ENCODE measurements around the gene ADAM11. TPM values are rescaled to one million over a fixed set of nuclear protein-coding genes. Genes with fewer than 3 reads are reported as not detected.

Gene ADAM11
- total and polyA plus RNA-seq, 2 of the 13 experiments (the other 11 are each of a cell fraction or from before 2014, with no cell fraction given) = 0.38 to 0.91 TPM

- TF ChIP-seq PAX8 (CRISPR knock-in tag; IDR thresholded peaks at IDR 0.05; ENCODE audit: borderline replicate concordance) = no peak
- no peak for TF ChIP-seq TOE1 (CRISPR knock-in tag; IDR thresholded peaks at IDR 0.05)
- TF ChIP-seq, protein P1, sequence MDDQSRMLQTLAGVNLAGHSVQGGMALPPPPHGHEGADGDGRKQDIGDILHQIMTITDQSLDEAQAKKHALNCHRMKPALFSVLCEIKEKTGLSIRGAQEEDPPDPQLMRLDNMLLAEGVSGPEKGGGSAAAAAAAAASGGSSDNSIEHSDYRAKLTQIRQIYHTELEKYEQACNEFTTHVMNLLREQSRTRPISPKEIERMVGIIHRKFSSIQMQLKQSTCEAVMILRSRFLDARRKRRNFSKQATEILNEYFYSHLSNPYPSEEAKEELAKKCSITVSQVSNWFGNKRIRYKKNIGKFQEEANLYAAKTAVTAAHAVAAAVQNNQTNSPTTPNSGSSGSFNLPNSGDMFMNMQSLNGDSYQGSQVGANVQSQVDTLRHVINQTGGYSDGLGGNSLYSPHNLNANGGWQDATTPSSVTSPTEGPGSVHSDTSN (CRISPR knock-in tag; IDR thresholded peaks at IDR 0.05; ENCODE audit: borderline replicate concordance) = no peak
- TF ChIP-seq ZNF703 (CRISPR knock-in tag; IDR thresholded peaks at IDR 0.05; ENCODE audit: borderline replicate concordance) = no peak
- no peak for TF ChIP-seq HIC2 (CRISPR knock-in tag; IDR thresholded peaks at IDR 0.05; ENCODE audit: low read depth)
- TF ChIP-seq LCORL (IDR thresholded peaks at IDR 0.05) = no peak
- no peak for TF ChIP-seq LCORL (CRISPR knock-in tag; IDR thresholded peaks at IDR 0.05)
- 0 out of 2 replicates have a peak, but pooled peaks have one; percentile 31 for TF ChIP-seq PITX1 (CRISPR knock-in tag; IDR thresholded peaks at IDR 0.05)
- TF ChIP-seq, protein P2, sequence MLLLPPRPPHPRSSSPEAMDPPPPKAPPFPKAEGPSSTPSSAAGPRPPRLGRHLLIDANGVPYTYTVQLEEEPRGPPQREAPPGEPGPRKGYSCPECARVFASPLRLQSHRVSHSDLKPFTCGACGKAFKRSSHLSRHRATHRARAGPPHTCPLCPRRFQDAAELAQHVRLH (CRISPR knock-in tag; IDR thresholded peaks at IDR 0.05; ENCODE audit: borderline replicate concordance, low read depth) = peak; percentile 48; the same call in 1 of the 2 replicates
- TF ChIP-seq, protein P3, sequence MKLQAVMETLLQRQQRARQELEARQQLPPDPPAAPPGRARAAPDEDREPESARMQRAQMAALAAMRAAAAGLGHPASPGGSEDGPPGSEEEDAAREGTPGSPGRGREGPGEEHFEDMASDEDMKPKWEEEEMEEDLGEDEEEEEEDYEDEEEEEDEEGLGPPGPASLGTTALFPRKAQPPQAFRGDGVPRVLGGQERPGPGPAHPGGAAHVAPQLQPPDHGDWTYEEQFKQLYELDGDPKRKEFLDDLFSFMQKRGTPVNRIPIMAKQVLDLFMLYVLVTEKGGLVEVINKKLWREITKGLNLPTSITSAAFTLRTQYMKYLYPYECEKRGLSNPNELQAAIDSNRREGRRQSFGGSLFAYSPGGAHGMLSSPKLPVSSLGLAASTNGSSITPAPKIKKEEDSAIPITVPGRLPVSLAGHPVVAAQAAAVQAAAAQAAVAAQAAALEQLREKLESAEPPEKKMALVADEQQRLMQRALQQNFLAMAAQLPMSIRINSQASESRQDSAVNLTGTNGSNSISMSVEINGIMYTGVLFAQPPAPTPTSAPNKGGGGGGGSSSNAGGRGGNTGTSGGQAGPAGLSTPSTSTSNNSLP (IDR thresholded peaks at IDR 0.05; ENCODE audit: low read depth, low read length) = 0 out of 2 replicates have a peak, but pooled peaks have one; percentile 20
- TF ChIP-seq REPIN1 (CRISPR knock-in tag; IDR thresholded peaks at IDR 0.05; ENCODE audit: borderline replicate concordance, low read depth) = peak; percentile 52; the same call in 1 of the 2 replicates
- no peak for TF ChIP-seq ZNF749 (CRISPR knock-in tag; IDR thresholded peaks at IDR 0.05; ENCODE audit: borderline replicate concordance)
- TF ChIP-seq, protein P4, sequence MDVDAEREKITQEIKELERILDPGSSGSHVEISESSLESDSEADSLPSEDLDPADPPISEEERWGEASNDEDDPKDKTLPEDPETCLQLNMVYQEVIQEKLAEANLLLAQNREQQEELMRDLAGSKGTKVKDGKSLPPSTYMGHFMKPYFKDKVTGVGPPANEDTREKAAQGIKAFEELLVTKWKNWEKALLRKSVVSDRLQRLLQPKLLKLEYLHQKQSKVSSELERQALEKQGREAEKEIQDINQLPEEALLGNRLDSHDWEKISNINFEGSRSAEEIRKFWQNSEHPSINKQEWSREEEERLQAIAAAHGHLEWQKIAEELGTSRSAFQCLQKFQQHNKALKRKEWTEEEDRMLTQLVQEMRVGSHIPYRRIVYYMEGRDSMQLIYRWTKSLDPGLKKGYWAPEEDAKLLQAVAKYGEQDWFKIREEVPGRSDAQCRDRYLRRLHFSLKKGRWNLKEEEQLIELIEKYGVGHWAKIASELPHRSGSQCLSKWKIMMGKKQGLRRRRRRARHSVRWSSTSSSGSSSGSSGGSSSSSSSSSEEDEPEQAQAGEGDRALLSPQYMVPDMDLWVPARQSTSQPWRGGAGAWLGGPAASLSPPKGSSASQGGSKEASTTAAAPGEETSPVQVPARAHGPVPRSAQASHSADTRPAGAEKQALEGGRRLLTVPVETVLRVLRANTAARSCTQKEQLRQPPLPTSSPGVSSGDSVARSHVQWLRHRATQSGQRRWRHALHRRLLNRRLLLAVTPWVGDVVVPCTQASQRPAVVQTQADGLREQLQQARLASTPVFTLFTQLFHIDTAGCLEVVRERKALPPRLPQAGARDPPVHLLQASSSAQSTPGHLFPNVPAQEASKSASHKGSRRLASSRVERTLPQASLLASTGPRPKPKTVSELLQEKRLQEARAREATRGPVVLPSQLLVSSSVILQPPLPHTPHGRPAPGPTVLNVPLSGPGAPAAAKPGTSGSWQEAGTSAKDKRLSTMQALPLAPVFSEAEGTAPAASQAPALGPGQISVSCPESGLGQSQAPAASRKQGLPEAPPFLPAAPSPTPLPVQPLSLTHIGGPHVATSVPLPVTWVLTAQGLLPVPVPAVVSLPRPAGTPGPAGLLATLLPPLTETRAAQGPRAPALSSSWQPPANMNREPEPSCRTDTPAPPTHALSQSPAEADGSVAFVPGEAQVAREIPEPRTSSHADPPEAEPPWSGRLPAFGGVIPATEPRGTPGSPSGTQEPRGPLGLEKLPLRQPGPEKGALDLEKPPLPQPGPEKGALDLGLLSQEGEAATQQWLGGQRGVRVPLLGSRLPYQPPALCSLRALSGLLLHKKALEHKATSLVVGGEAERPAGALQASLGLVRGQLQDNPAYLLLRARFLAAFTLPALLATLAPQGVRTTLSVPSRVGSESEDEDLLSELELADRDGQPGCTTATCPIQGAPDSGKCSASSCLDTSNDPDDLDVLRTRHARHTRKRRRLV (CRISPR knock-in tag; IDR thresholded peaks at IDR 0.05) = no peak
- no peak for TF ChIP-seq SOX6 (IDR thresholded peaks at IDR 0.05)
- no peak for TF ChIP-seq SOX6 (CRISPR knock-in tag; IDR thresholded peaks at IDR 0.05)
- TF ChIP-seq FOXA3 (CRISPR knock-in tag; IDR thresholded peaks at IDR 0.05) = no peak
- TF ChIP-seq TP53 (CRISPR knock-in tag; conservative IDR thresholded peaks at IDR 0.05) = no peak
- TF ChIP-seq GATA4 (IDR thresholded peaks at IDR 0.05; ENCODE audit: borderline replicate concordance, low read depth) = no peak
- TF ChIP-seq PAWR (CRISPR knock-in tag; IDR thresholded peaks at IDR 0.05; ENCODE audit: borderline replicate concordance) = no peak
Observed at GRCh38 chr17:44774271-44775135, 15.7 kb downstream of the ADAM11 start (continued).
